IMR-90 (cell line): ENCODE results near the gene GNG12. TPM values are rescaled to one million over a fixed set of nuclear protein-coding genes. Genes with fewer than 3 reads are reported as not detected.

Experiments
- ATAC-seq: fragments of 200-7000 bp; cut with Tn5 transposase; 2 replicates; pipeline ENCODE4 v1.9.1; 2020; ENCODE audit warnings: low read depth, mild to moderate bottlenecking, moderate library complexity
- BruUV-seq: library from RNA; stranded (reverse); fragments of 400-500 nt; replicated peaks from 2 replicates; lab custom pipeline; 2021; lab: Mats Ljungman, UMichigan
- CTCF ChIA-PET: fragments of 300-600 bp; formaldehyde crosslinking; extraction: SDS; loops from one replicate; lab custom pipeline; 2021; ENCODE audit warnings: antibody characterized with exemption; lab: Yijun Ruan, JAX
- POLR2A ChIA-PET: fragments of 300-600 bp; sonication (Branson Sonifier 250); formaldehyde crosslinking; loops from one replicate; lab custom pipeline; 2022; ENCODE audit warnings: antibody characterized with exemption; ENCODE audit not compliant: unreplicated experiment; lab: Charles Lee
- DNase-seq: peaks from one replicate; pipeline ENCODE4 v3.0.0; 2013
- H2AFZ ChIP-seq: replicated peaks from 2 replicates; pipeline ENCODE3; 2013; ENCODE audit warnings: low read length, mild to moderate bottlenecking; ENCODE audit not compliant: poor library complexity
- H2AK5ac ChIP-seq: 2 replicates; pipeline ENCODE4 v1.6.1; 2013; ENCODE audit warnings: low read depth, low read length, inconsistent platforms
- H2AK9ac ChIP-seq: replicated peaks from 2 replicates; pipeline ENCODE3; 2013; ENCODE audit warnings: mild to moderate bottlenecking, low read depth, low read length, moderate library complexity; ENCODE audit not compliant: poor library complexity
- H2BK120ac ChIP-seq: 2 replicates; pipeline ENCODE4 v1.6.1; 2013; ENCODE audit warnings: low read depth, low read length, inconsistent platforms
- H2BK15ac ChIP-seq: 3 replicates; pipeline ENCODE4 v1.6.1; 2013; ENCODE audit warnings: low read depth, low read length, inconsistent platforms
- H2BK20ac ChIP-seq: 2 replicates; pipeline ENCODE4 v1.6.1; 2013; ENCODE audit warnings: low read depth, mild to moderate bottlenecking, inconsistent platforms, low read length, moderate library complexity
- H2BK5ac ChIP-seq: 2 replicates; pipeline ENCODE4 v1.6.1; 2013; ENCODE audit warnings: mild to moderate bottlenecking, low read depth, low read length, inconsistent platforms; ENCODE audit not compliant: poor library complexity, severe bottlenecking
- H3K14ac ChIP-seq: replicated peaks from 2 replicates; pipeline ENCODE4 v1.6.1; 2013; ENCODE audit warnings: low read depth, low read length, inconsistent platforms
- H3K18ac ChIP-seq: 2 replicates; pipeline ENCODE4 v1.6.1; 2013; ENCODE audit warnings: low read depth, low read length, control low read depth
- H3K23ac ChIP-seq: 2 replicates; pipeline ENCODE4 v1.6.1; 2013; ENCODE audit warnings: low read depth, low read length, inconsistent platforms
- H3K27ac ChIP-seq: 2 replicates; pipeline ENCODE4 v1.5.1; 2013; ENCODE audit warnings: mild to moderate bottlenecking, control low read depth, low read length; ENCODE audit not compliant: insufficient read depth
- H3K27me3 ChIP-seq: 2 replicates; pipeline ENCODE4 v1.6.1; 2013; ENCODE audit warnings: low read length; ENCODE audit not compliant: control insufficient read depth, insufficient read depth
- H3K36me3 ChIP-seq: 2 replicates; pipeline ENCODE4 v1.6.1; 2013; ENCODE audit warnings: low read length, mixed read lengths; ENCODE audit not compliant: control insufficient read depth, insufficient read depth
- H3K4ac ChIP-seq: 2 replicates; pipeline ENCODE4 v1.6.1; 2013; ENCODE audit warnings: low read depth, low read length, inconsistent platforms
- H3K4me1 ChIP-seq: 2 replicates; pipeline ENCODE4 v1.6.1; 2013; ENCODE audit warnings: low read length, mixed read lengths; ENCODE audit not compliant: control insufficient read depth, insufficient read depth
- H3K4me2 ChIP-seq: 2 replicates; pipeline ENCODE4 v1.6.1; 2013; ENCODE audit warnings: low read depth, mild to moderate bottlenecking, control low read depth, low read length, moderate library complexity
- H3K4me3 ChIP-seq: 2 replicates; pipeline ENCODE4 v1.5.1; 2013; ENCODE audit warnings: low read depth, mild to moderate bottlenecking, control low read depth, low read length, moderate library complexity; ENCODE audit not compliant: insufficient read depth
- H3K56ac ChIP-seq: 2 replicates; pipeline ENCODE4 v1.6.1; 2013; ENCODE audit warnings: low read length, inconsistent platforms; ENCODE audit not compliant: insufficient read depth; ENCODE audit errors: extremely low read depth
- H3K79me1 ChIP-seq, 2 experiments: 2 replicates each; pipeline ENCODE4 v1.6.1; 2013; ENCODE audit warnings: low read length in 2 of 2, inconsistent platforms in 1 of 2, low read depth in 1 of 2
- H3K9ac ChIP-seq: 2 replicates; pipeline ENCODE4 v1.6.1; 2013; ENCODE audit warnings: low read depth, low read length, control low read depth
- H3K9me1 ChIP-seq: 2 replicates; pipeline ENCODE4 v1.6.1; 2013; ENCODE audit warnings: low read length, inconsistent platforms; ENCODE audit not compliant: insufficient read depth
- H3K9me3 ChIP-seq: 2 replicates; pipeline ENCODE4 v1.6.1; 2013; ENCODE audit warnings: low read length; ENCODE audit not compliant: control insufficient read depth, insufficient read depth
- H4K20me1 ChIP-seq: 2 replicates; pipeline ENCODE4 v1.6.1; 2013; ENCODE audit warnings: low read length, inconsistent platforms; ENCODE audit not compliant: insufficient read depth
- H4K5ac ChIP-seq: 2 replicates; pipeline ENCODE4 v1.6.1; 2013; ENCODE audit warnings: mild to moderate bottlenecking, low read depth, low read length, control low read depth
- H4K8ac ChIP-seq, 2 experiments: 2 replicates each; pipeline ENCODE4 v1.6.1; 2013; ENCODE audit warnings: low read depth in 2 of 2, low read length in 2 of 2, control low read depth in 1 of 2, inconsistent platforms in 1 of 2
- H4K91ac ChIP-seq: 2 replicates; pipeline ENCODE4 v1.6.1; 2013; ENCODE audit warnings: low read depth, low read length, inconsistent platforms; ENCODE audit not compliant: insufficient read depth
- RAD21 ChIP-seq: IDR thresholded peaks from 2 replicates; pipeline ENCODE4 v1.6.1; 2012; ENCODE audit warnings: low read length, improper control_type of control experiment
- RFX5 ChIP-seq: IDR thresholded peaks from 2 replicates; pipeline ENCODE4 v1.8.0; 2012; ENCODE audit warnings: low read depth, mild to moderate bottlenecking, low read length, moderate library complexity
- WGBS, 2 experiments: methylation state at CpG; one replicate each; pipeline versions ENCODE4 v1.1.5 to v1.1.7; 2013; ENCODE audit warnings: missing lambda C conversion rate in 2 of 2; ENCODE audit not compliant: insufficient read length in 1 of 2; ENCODE audit errors: extremely low coverage in 2 of 2; 5-methylcytosine and 5-hydroxymethylcytosine counted together
- dilution Hi-C: fragments of 300-500 bp; cut with HindIII; formaldehyde crosslinking; loops from one replicate; pipeline ENCODE4 v1.14.3; 2018; ENCODE audit warnings: low sequenced_read_pairs; ENCODE audit not compliant: unreplicated experiment
- in situ Hi-C: fragments of 300-500 bp; cut with MboI; formaldehyde crosslinking; loops from 3 replicates; pipeline ENCODE4 v1.14.3; 2019; ENCODE audit warnings: low sequenced_read_pairs, inconsistent platforms, mixed read lengths
- intact Hi-C: fragments of 100-400 bp; cut with micrococcal nuclease; formaldehyde crosslinking; loops from 2 replicates; pipeline ENCODE4 v1.10.0; 2022
- polyA plus RNA-seq, 3 experiments: library from polyadenylated mRNA; depleted of rRNA; stranded (reverse); fragments of >200 nt; gene quantifications; 2 replicates each; pipeline ENCODE4 v1.2.3, GENCODE V29; 2012; ENCODE audit warnings: low replicate concordance in 1 of 3
- total RNA-seq: library from RNA; depleted of rRNA; stranded (reverse); fragments of >200 nt; gene quantifications from 2 replicates; pipeline ENCODE4 v1.2.3, GENCODE V29; 2012
- TF ChIP-seq, protein P1 (sequence below): fragments of 150-350 bp; IDR thresholded peaks from 2 replicates; pipeline ENCODE4 v1.6.1; 2017; ENCODE audit warnings: mild to moderate bottlenecking, antibody characterized with exemption, low read length, low read depth

Gene GNG12
- total and polyA plus RNA-seq, 2 of the 4 experiments (the other 2 are of a cell fraction): 92.3 to 132 TPM

DNA sequence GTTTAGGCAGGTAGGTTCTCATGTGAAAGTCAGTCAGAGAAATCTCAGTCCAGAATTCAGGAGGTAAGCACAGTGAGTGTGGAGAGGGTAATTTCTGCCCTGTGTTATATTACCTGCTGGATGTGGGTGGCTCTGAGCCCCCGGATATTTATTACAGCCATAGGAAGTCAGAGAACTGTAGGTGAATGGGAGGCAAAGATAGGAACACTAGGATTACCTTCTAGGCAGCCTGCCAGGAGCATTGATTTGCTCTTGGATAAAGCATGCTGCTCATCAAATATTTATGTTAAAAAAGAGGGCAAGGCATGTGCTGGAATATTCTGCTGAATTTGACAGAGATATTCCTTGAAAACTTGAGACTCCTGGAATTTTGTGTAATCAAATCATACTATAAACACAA, 8.5 kb downstream of the GNG12 start:
- H2AK5ac ChIP-seq: no peak overlapping the region
- no peaks in the 10 kb centered on the region for H3K9me3 ChIP-seq
- no peak overlapping the region for H3K18ac ChIP-seq
- H2AK9ac ChIP-seq: no peak overlapping the region
- no peak overlapping the region for H2BK120ac ChIP-seq
- no peak overlapping the region for H3K14ac ChIP-seq
- H3K36me3 ChIP-seq: peaks cover 4% of the 10 kb centered on the region
- H3K9ac ChIP-seq: no peak overlapping the region
- WGBS, 2 experiments: no CpG with 5 or more reads among the region's 1 CpG
- no peak overlapping the region for H3K27ac ChIP-seq
- peaks cover 72% of the 10 kb centered on the region for H4K20me1 ChIP-seq
- H2BK5ac ChIP-seq: no peak overlapping the region
- dilution Hi-C loops (no loop called here), in situ Hi-C loops (no loop called here), intact Hi-C loops (no loop called here)
- no peak for ATAC-seq
- H4K5ac ChIP-seq: no peak overlapping the region
- no peak overlapping the region for H2AFZ ChIP-seq
- TF ChIP-seq RAD21: no peak
- no peak for TF ChIP-seq RFX5
- TF ChIP-seq, protein P1, sequence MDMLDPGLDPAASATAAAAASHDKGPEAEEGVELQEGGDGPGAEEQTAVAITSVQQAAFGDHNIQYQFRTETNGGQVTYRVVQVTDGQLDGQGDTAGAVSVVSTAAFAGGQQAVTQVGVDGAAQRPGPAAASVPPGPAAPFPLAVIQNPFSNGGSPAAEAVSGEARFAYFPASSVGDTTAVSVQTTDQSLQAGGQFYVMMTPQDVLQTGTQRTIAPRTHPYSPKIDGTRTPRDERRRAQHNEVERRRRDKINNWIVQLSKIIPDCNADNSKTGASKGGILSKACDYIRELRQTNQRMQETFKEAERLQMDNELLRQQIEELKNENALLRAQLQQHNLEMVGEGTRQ: no peak
- H3K27me3 ChIP-seq: no peaks in the 10 kb centered on the region
- no peak overlapping the region for H4K91ac ChIP-seq
- ChIA-PET CTCF (no interaction called here), POLR2A (no interaction called here)
- peaks cover 23% of the 10 kb centered on the region for H3K9me1 ChIP-seq
- no peak overlapping the region for H3K4me2 ChIP-seq
- no peak overlapping the region for H3K4me3 ChIP-seq
- H3K79me1 ChIP-seq: peaks cover 27 to 83% of the 10 kb centered on the region in 2 experiments
- H3K4ac ChIP-seq: no peak overlapping the region
- H2BK20ac ChIP-seq: no peak overlapping the region
- no peak for DNase-seq
- no TSS peak for BruUV-seq
- H2BK15ac ChIP-seq: no peak overlapping the region
- no peak overlapping the region for H3K56ac ChIP-seq
- H4K8ac ChIP-seq: no peak overlapping the region
- H3K23ac ChIP-seq: no peak overlapping the region
- peaks cover 6% of the 10 kb centered on the region for H3K4me1 ChIP-seq
